ENCODE results near the gene OR52W1. TPM values are rescaled to one million over a fixed set of nuclear protein-coding genes. Genes with fewer than 3 reads are reported as not detected.

Gene OR52W1
- total RNA-seq, 1 experiment from 2014 or later: not detected

DNA sequence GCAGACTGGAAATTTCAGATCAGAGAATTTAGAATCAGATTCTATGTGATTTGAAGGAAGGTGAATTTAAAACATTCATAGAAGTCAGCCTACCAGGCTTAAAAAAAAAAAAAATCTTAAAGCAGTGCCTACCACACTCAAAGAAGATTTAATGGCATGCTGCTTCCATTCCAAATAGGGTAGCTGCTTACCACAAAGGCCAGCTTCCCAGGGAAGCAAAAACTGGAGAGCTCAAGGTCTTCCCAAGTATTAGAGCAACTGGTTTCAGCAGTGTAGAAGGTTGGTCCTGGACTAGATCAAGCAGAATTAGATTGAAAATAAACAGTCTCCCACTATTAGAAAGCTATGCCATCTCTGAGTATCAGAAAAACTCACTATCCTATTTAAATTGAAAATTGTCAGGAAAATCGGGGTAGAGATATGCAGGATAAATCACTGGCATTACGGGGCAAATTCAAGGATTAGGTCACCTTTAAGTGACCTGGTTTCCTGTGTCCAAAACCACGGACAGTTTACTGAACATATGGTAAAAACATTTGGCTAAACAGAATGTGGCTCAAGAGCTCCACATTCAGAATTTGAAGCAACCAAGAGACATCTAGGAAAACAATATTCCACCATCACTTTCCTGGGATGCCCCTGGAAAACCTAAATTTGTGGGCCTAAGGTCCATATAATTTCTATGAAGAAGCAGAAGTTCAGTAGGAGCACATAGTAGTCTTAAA, 7.6 kb downstream of the OR52W1 start:
- H3K79me2 ChIP-seq (ENCODE audit: insufficient read depth, low read length): no peaks in the 10 kb centered on the region
- no peaks in the 10 kb centered on the region for H4K20me1 ChIP-seq (ENCODE audit: insufficient read depth)
- H3K4me3 ChIP-seq (replicated peaks in 1 of 2; ENCODE audit: low read depth in 1 of 2, low read length in 2 of 2): no peak overlapping the region
- H3K27me3 ChIP-seq (ENCODE audit: insufficient read depth, low read length): no peaks in the 10 kb centered on the region
- no peak overlapping the region for H2AFZ ChIP-seq (ENCODE audit: low read depth, low read length, poor library complexity, severe bottlenecking)
- ChIA-PET CTCF (no interaction called here), POLR2A (no interaction called here), RAD21 (ENCODE audit: low non-redundant PET in 1 of 2, low total read pairs in 2 of 2, uncharacterized antibody in 2 of 2, unreplicated experiment in 2 of 2) (no interaction called here)
- intact Hi-C loops (cut with micrococcal nuclease): no loop called here
- no peak overlapping the region for H3K9ac ChIP-seq (ENCODE audit: low read length)
- ATAC-seq (no peak), DNase-seq (ENCODE audit: low read depth, low spot score) (no peak)
- no peak overlapping the region for H3K4me2 ChIP-seq (ENCODE audit: low read length)
- peaks cover under 1 to 4% of the 10 kb centered on the region in 2 experiments; a peak in 3 of 4 replicates for H3K36me3 ChIP-seq (ENCODE audit: control insufficient read depth in 1 of 2, insufficient read depth in 2 of 2, low read length in 2 of 2)
- no peaks in the 10 kb centered on the region for H3K4me1 ChIP-seq (ENCODE audit: control insufficient read depth in 1 of 2, insufficient read depth in 2 of 2, low read length in 2 of 2)
- TF ChIP-seq, protein P1, sequence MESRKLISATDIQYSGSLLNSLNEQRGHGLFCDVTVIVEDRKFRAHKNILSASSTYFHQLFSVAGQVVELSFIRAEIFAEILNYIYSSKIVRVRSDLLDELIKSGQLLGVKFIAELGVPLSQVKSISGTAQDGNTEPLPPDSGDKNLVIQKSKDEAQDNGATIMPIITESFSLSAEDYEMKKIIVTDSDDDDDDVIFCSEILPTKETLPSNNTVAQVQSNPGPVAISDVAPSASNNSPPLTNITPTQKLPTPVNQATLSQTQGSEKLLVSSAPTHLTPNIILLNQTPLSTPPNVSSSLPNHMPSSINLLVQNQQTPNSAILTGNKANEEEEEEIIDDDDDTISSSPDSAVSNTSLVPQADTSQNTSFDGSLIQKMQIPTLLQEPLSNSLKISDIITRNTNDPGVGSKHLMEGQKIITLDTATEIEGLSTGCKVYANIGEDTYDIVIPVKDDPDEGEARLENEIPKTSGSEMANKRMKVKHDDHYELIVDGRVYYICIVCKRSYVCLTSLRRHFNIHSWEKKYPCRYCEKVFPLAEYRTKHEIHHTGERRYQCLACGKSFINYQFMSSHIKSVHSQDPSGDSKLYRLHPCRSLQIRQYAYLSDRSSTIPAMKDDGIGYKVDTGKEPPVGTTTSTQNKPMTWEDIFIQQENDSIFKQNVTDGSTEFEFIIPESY (IDR thresholded peaks at IDR 0.05; ENCODE audit: extremely low read depth, insufficient replicate concordance, low read length): no peak
- TF ChIP-seq POLR2AphosphoS5 (IDR thresholded peaks at IDR 0.05; ENCODE audit: low read depth, low read length): no peak
- TF ChIP-seq, protein P2, sequence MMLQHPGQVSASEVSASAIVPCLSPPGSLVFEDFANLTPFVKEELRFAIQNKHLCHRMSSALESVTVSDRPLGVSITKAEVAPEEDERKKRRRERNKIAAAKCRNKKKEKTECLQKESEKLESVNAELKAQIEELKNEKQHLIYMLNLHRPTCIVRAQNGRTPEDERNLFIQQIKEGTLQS (IDR thresholded peaks at IDR 0.05): no peak
- TF ChIP-seq SIN3A (IDR thresholded peaks at IDR 0.05; ENCODE audit: low read depth): no peak
- no peak for TF ChIP-seq RAD21 (IDR thresholded peaks at IDR 0.05; ENCODE audit: low read depth)
- TF ChIP-seq ZFX (IDR thresholded peaks at IDR 0.05): no peak
- no peak for TF ChIP-seq POLR2A (IDR thresholded peaks at IDR 0.05; ENCODE audit: borderline replicate concordance, extremely low read depth, insufficient read depth, insufficient read length)
- TF ChIP-seq EZH2 (IDR thresholded peaks at IDR 0.05): no peak
- no peak for TF ChIP-seq SRF (IDR thresholded peaks at IDR 0.05; ENCODE audit: low read depth)
- TF ChIP-seq, protein P3, sequence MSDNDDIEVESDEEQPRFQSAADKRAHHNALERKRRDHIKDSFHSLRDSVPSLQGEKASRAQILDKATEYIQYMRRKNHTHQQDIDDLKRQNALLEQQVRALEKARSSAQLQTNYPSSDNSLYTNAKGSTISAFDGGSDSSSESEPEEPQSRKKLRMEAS (IDR thresholded peaks at IDR 0.05): no peak
- TF ChIP-seq ELF1 (IDR thresholded peaks at IDR 0.05; ENCODE audit: borderline replicate concordance, low read depth): no peak
- TF ChIP-seq, protein P4, sequence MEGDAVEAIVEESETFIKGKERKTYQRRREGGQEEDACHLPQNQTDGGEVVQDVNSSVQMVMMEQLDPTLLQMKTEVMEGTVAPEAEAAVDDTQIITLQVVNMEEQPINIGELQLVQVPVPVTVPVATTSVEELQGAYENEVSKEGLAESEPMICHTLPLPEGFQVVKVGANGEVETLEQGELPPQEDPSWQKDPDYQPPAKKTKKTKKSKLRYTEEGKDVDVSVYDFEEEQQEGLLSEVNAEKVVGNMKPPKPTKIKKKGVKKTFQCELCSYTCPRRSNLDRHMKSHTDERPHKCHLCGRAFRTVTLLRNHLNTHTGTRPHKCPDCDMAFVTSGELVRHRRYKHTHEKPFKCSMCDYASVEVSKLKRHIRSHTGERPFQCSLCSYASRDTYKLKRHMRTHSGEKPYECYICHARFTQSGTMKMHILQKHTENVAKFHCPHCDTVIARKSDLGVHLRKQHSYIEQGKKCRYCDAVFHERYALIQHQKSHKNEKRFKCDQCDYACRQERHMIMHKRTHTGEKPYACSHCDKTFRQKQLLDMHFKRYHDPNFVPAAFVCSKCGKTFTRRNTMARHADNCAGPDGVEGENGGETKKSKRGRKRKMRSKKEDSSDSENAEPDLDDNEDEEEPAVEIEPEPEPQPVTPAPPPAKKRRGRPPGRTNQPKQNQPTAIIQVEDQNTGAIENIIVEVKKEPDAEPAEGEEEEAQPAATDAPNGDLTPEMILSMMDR (IDR thresholded peaks at IDR 0.05 in 2 of 3, conservative IDR thresholded peaks at IDR 0.05 in 1 of 3; ENCODE audit: borderline replicate concordance in 1 of 3, insufficient read depth in 1 of 3, low read depth in 2 of 3, low read length in 2 of 3): no peak
- TF ChIP-seq SP1 (IDR thresholded peaks at IDR 0.05; ENCODE audit: low read depth): no peak
- TF ChIP-seq, protein P5, sequence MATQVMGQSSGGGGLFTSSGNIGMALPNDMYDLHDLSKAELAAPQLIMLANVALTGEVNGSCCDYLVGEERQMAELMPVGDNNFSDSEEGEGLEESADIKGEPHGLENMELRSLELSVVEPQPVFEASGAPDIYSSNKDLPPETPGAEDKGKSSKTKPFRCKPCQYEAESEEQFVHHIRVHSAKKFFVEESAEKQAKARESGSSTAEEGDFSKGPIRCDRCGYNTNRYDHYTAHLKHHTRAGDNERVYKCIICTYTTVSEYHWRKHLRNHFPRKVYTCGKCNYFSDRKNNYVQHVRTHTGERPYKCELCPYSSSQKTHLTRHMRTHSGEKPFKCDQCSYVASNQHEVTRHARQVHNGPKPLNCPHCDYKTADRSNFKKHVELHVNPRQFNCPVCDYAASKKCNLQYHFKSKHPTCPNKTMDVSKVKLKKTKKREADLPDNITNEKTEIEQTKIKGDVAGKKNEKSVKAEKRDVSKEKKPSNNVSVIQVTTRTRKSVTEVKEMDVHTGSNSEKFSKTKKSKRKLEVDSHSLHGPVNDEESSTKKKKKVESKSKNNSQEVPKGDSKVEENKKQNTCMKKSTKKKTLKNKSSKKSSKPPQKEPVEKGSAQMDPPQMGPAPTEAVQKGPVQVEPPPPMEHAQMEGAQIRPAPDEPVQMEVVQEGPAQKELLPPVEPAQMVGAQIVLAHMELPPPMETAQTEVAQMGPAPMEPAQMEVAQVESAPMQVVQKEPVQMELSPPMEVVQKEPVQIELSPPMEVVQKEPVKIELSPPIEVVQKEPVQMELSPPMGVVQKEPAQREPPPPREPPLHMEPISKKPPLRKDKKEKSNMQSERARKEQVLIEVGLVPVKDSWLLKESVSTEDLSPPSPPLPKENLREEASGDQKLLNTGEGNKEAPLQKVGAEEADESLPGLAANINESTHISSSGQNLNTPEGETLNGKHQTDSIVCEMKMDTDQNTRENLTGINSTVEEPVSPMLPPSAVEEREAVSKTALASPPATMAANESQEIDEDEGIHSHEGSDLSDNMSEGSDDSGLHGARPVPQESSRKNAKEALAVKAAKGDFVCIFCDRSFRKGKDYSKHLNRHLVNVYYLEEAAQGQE (IDR thresholded peaks at IDR 0.05; ENCODE audit: low read depth): no peak
- no TSS peak for BruUV-seq (replicated peaks)
- no peak overlapping the region for H3K27ac ChIP-seq (ENCODE audit: low read depth, low read length)
- no peaks in the 10 kb centered on the region for H3K9me2 ChIP-seq (ENCODE audit: insufficient read depth)
- H3K9me3 ChIP-seq (ENCODE audit: control insufficient read depth in 1 of 2, insufficient read depth in 1 of 2, low read depth in 1 of 2, low read length in 2 of 2): no peaks in the 10 kb centered on the region

Data from HCT116 (cell line).